HEK293T (cell line): ENCODE measurements around the gene SART1.

ENCODE experiments used
- BHLHE40 ChIP-seq: fragments of 450-650 bp; IDR thresholded peaks from 2 replicates; pipeline ENCODE4 v1.6.1; 2016; ENCODE audit warnings: mild to moderate bottlenecking, moderate library complexity, borderline replicate concordance
- CTBP1 ChIP-seq: fragments of 450-650 bp; IDR thresholded peaks from 2 replicates; pipeline ENCODE4 v1.6.1; 2016; ENCODE audit warnings: borderline replicate concordance
- FOXA1 ChIP-seq: fragments of 450-650 bp; IDR thresholded peaks from 2 replicates; pipeline ENCODE4 v1.6.1; 2016; ENCODE audit warnings: mild to moderate bottlenecking
- FOXK2 ChIP-seq: fragments of 450-650 bp; IDR thresholded peaks from 2 replicates; pipeline ENCODE4 v1.6.1; 2016; ENCODE audit warnings: mild to moderate bottlenecking
- HDGF ChIP-seq: fragments of 450-650 bp; IDR thresholded peaks from 2 replicates; pipeline ENCODE4 v1.6.1; 2017; ENCODE audit warnings: antibody characterized with exemption, borderline replicate concordance
- SP1 ChIP-seq: fragments of 450-650 bp; IDR thresholded peaks from 2 replicates; pipeline ENCODE4 v1.6.1; 2017

GRCh38 chr11:65972116-65972515, 10.6 kb downstream of the SART1 start:
- TF ChIP-seq FOXA1: no peak
- TF ChIP-seq BHLHE40: no peak
- no peak for TF ChIP-seq HDGF
- no peak for TF ChIP-seq CTBP1
- no peak for TF ChIP-seq SP1
- TF ChIP-seq FOXK2: no peak
